Uterus (tissue), 2 donors: ENCODE data around the gene TTLL9.

Experiments
- CTCF ChIP-seq, 4 experiments: fragments of 200-600 bp in 2 of 4; fragments of 450-650 bp in 2 of 4; sonication (generic) in 2 of 4; IDR thresholded peaks; one replicate each; pipeline ENCODE4 v1.5.1; 2016 to 2019; ENCODE audit warnings: antibody characterized with exemption in 4 of 4, mild to moderate bottlenecking in 2 of 4, moderate library complexity in 1 of 4
- POLR2A ChIP-seq, 2 donors: fragments of 450-650 bp; IDR thresholded peaks; one replicate each; pipeline ENCODE4 v1.6.1; 2016; ENCODE audit warnings: antibody characterized with exemption in 2 of 2, mild to moderate bottlenecking in 1 of 2, moderate library complexity in 1 of 2

- TF ChIP-seq POLR2A (IDR thresholded peaks at IDR 0.05) (no peak), CTCF (IDR thresholded peaks at IDR 0.05) (no peak)
Measured at GRCh38 chr20:31909253-31910070, 39.0 kb downstream of the TTLL9 start.
